SK-N-MC (cell line): ENCODE results near the gene GHRL.

ENCODE experiments used
- DNase-seq: peaks from one replicate; pipeline ENCODE4 v3.0.0-alpha.2; 2011; ENCODE audit warnings: low read depth, low spot score
- H3K27ac ChIP-seq: fragments of 200-600 bp; sonication (generic); 2 replicates; pipeline ENCODE4 v1.5.1; 2016; ENCODE audit warnings: mixed run types
- H3K36me3 ChIP-seq: fragments of 200-600 bp; sonication (generic); 2 replicates; pipeline ENCODE4 v1.6.1; 2017; ENCODE audit warnings: antibody characterized with exemption, low read length, mixed read lengths; ENCODE audit not compliant: insufficient read depth
- H3K4me3 ChIP-seq: fragments of 200-600 bp; sonication (generic); 2 replicates; pipeline ENCODE4 v1.5.1; 2016
- H3K9ac ChIP-seq: fragments of 200-600 bp; sonication (generic); 2 replicates; pipeline ENCODE4 v1.8.0; 2017; ENCODE audit warnings: mixed run types, mixed read lengths; ENCODE audit not compliant: insufficient read length
- H3K9me3 ChIP-seq: fragments of 200-600 bp; sonication (generic); 2 replicates; pipeline ENCODE4 v1.6.1; 2017; ENCODE audit warnings: low read depth, mild to moderate bottlenecking, antibody characterized with exemption, low read length, moderate library complexity, mixed read lengths
- EZH2 ChIP-seq: fragments of 200-600 bp; sonication (generic); IDR thresholded peaks from one replicate; pipeline ENCODE4 v1.6.1; 2017; ENCODE audit warnings: antibody characterized with exemption
- FOXP2 ChIP-seq: optimal IDR thresholded peaks from 2 replicates; pipeline ENCODE3; 2011; ENCODE audit warnings: mild to moderate bottlenecking, moderate library complexity; ENCODE audit not compliant: insufficient read depth; ENCODE audit errors: extremely low read length, control extremely low read depth
- POLR2AphosphoS5 ChIP-seq: IDR thresholded peaks from 2 replicates; pipeline ENCODE4 v1.6.1; 2012; ENCODE audit warnings: mild to moderate bottlenecking, low read depth, low read length, borderline replicate concordance

GHRL gene

GRCh38 chr3:10245081-10245712, 47.5 kb downstream of the GHRL start:
- H3K27ac ChIP-seq, result no peak overlapping the region
- TF ChIP-seq FOXP2 (no peak), POLR2AphosphoS5 (no peak), EZH2 (no peak)
- no peaks in the 10 kb centered on the region for H3K9me3 ChIP-seq
- H3K4me3 ChIP-seq, result no peak overlapping the region
- no peaks in the 10 kb centered on the region for H3K36me3 ChIP-seq
- H3K9ac ChIP-seq, result no peak overlapping the region
- no peak for DNase-seq

- no peaks in the 10 kb centered on the region for H3K9me3 ChIP-seq
- no peak overlapping the region for H3K4me3 ChIP-seq
- H3K27ac ChIP-seq, result no peak overlapping the region
- TF ChIP-seq POLR2AphosphoS5 (no peak), EZH2 (no peak), FOXP2 (no peak)
- DNase-seq, result no peak
- H3K36me3 ChIP-seq, result no peaks in the 10 kb centered on the region
- H3K9ac ChIP-seq, result no peak overlapping the region
These were observed 48.7 kb downstream of the GHRL start for GRCh38 chr3:10244009-10244408.

- Histone ChIP-seq H3K27ac (0 out of 2 replicates have a peak overlapping the region, but pooled peaks have one; percentile 23), H3K9me3 (no peaks in the 10 kb centered on the region), H3K9ac (peak overlapping the region; percentile 39), H3K36me3 (no peaks in the 10 kb centered on the region), H3K4me3 (no peak overlapping the region)
- DNase-seq, result no peak
- TF ChIP-seq POLR2AphosphoS5, result no peak
- no peak for TF ChIP-seq EZH2
These were observed 50.3 kb downstream of the GHRL start for GRCh38 chr3:10242182-10243065.

GRCh38 chr3:10240799-10241198, 51.9 kb downstream of the GHRL start:
- no peaks in the 10 kb centered on the region for H3K9me3 ChIP-seq
- TF ChIP-seq FOXP2 (no peak), EZH2 (no peak), POLR2AphosphoS5 (no peak)
- DNase-seq, result no peak

GRCh38 chr3:10238345-10239183, 54.2 kb downstream of the GHRL start:
- DNase-seq, result no peak
- no peak overlapping the region for H3K4me3 ChIP-seq
- no peak overlapping the region for H3K9ac ChIP-seq
- H3K9me3 ChIP-seq, result no peaks in the 10 kb centered on the region
- no peaks in the 10 kb centered on the region for H3K36me3 ChIP-seq
- H3K27ac ChIP-seq, result no peak overlapping the region
- TF ChIP-seq EZH2, result no peak
- TF ChIP-seq FOXP2, result no peak

More at GRCh38 chr3:10240799-10241198, 51.9 kb downstream of the GHRL start:
- H3K27ac ChIP-seq, result no peak overlapping the region
- H3K9ac ChIP-seq, result no peak overlapping the region
- H3K36me3 ChIP-seq, result no peaks in the 10 kb centered on the region
- H3K4me3 ChIP-seq, result no peak overlapping the region
